DLD1 (cell line): ENCODE measurements around the gene ZNF479.
"Not testable (repeated sequence)": the region's sequence is repeated elsewhere in the genome, so short reads cannot be mapped to it uniquely, and the experiment has no call there.

Source experiments
- in situ Hi-C: cut with HindIII; loops from 2 replicates; pipeline ENCODE4 v1.10.0; 2017; ENCODE audit warnings: low sequenced_read_pairs

The ZNF479 gene

GRCh38 chr7:57132336-57132735 is at the start of gene ZNF479:
Gene ZNF479 (minus strand): TSS chr7:57132436. CDS start chr7:57132324, 112 bp downstream.
- in situ Hi-C loops = not testable (repeated sequence)

- in situ Hi-C loops = no loop called here
These were observed 49.8 kb upstream of the ZNF479 start for GRCh38 chr7:57182031-57182430.

- in situ Hi-C loops = no loop called here
These were observed 49.0 kb upstream of the ZNF479 start for GRCh38 chr7:57181281-57181680.

- in situ Hi-C loops = no loop called here
These were observed 47.7 kb upstream of the ZNF479 start for GRCh38 chr7:57179776-57180415.

- in situ Hi-C loops = no loop called here
These were observed 46.5 kb upstream of the ZNF479 start for GRCh38 chr7:57178768-57179139.

GRCh38 chr7:57177856-57178767 is 45.9 kb upstream of the ZNF479 start:
- in situ Hi-C loops = no loop called here

GRCh38 chr7:57176928-57177635 is 44.8 kb upstream of the ZNF479 start:
- in situ Hi-C loops = no loop called here

GRCh38 chr7:57165285-57165899 is 33.2 kb upstream of the ZNF479 start:
- in situ Hi-C loops = no loop called here

- in situ Hi-C loops = not testable (repeated sequence)
These were observed 12.0 kb downstream of the ZNF479 start for GRCh38 chr7:57120123-57120784.
